Transverse colon (tissue), 4 donors: Measurements from ENCODE around the gene TBC1D17.

ENCODE experiments used
- CTCF ChIP-seq, 5 experiments: fragments of 200-600 bp in 3 of 5; fragments of 450-650 bp in 2 of 5; sonication (generic) in 3 of 5; IDR thresholded peaks; 1 replicate in 2 of 5; 2 replicates in 3 of 5; pipeline ENCODE4 v1.5.1; 2016 to 2017; ENCODE audit warnings: antibody characterized with exemption in 5 of 5, inconsistent platforms in 3 of 5, mild to moderate bottlenecking in 2 of 5, moderate library complexity in 1 of 5
- POLR2A ChIP-seq: fragments of 450-650 bp; IDR thresholded peaks from one replicate; pipeline ENCODE4 v1.6.1; 2016; ENCODE audit warnings: antibody characterized with exemption, mild to moderate bottlenecking, moderate library complexity
- POLR2AphosphoS5 ChIP-seq, 3 donors: sonication (generic); formaldehyde crosslinking; IDR thresholded peaks; one replicate each; pipeline ENCODE4 v1.6.1; 2016; ENCODE audit warnings: antibody characterized with exemption in 3 of 3

- TF ChIP-seq POLR2AphosphoS5 (IDR thresholded peaks at IDR 0.05): no peak
- no peak for TF ChIP-seq CTCF (IDR thresholded peaks at IDR 0.05)
- no peak for TF ChIP-seq POLR2A
Observed at GRCh38 chr19:49858088-49858985, 19.2 kb upstream of the TBC1D17 start.
